GM19372 (cell line): ENCODE results near the gene CHPT1.
A peak's percentile ranks its signal among the peaks of the same experiment; 100 is the strongest.

Experiments used
- ATAC-seq: cut with Tn5 transposase; IDR thresholded peaks from one replicate; pipeline ENCODE4 v1.9.1; 2021; ENCODE audit warnings: mild to moderate bottlenecking, low read depth, moderate library complexity; ENCODE audit not compliant: unreplicated experiment

The CHPT1 gene

DNA sequence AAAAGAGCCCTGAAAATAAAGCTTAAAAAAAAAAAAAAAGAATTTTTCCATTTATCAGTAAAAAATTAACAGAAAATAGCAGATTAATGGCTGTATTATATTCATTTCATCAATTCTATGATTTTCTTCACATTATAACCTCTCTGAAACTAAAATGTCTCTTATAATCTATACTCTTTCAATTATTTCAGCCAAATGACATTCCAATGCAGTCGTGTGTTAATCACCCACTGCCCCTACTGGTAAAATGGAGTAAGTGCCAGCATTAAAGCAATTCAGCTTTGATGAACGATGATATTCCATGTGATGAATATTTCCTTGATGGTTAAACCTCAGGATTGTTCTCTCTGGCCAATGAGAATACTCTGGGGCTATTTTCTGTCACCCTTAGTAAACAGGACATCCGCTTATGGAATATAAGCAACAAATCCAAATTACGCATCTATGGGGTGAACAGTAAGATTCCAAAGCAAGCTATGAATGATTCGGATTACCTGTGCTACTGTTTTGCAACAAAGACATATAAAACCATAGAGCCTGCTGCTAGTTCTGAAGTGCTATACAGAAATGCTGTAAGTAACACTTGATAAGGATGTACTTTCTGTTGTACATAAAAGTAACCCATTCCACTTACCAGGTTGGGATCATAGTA lies 62.1 kb downstream of the CHPT1 start:
- no peak for ATAC-seq

DNA sequence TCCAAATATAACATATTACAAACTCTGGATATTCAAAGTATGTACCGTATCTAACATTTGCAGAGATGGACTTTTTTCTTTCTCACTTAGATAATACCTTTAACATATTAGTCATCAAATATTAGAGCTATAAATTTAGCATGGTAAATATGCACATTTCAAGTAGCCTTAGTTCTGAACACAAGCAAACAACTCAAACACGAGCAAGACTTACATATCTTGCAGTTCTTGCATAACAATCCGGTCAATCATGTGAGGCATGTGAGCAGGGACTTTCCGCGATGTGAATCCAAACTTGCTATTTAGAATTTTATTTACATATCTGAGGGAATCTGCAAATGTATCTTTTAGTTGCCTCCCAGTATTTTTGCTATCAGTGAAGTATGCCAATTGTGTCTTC lies 63.9 kb downstream of the CHPT1 start:
- ATAC-seq = no peak

DNA sequence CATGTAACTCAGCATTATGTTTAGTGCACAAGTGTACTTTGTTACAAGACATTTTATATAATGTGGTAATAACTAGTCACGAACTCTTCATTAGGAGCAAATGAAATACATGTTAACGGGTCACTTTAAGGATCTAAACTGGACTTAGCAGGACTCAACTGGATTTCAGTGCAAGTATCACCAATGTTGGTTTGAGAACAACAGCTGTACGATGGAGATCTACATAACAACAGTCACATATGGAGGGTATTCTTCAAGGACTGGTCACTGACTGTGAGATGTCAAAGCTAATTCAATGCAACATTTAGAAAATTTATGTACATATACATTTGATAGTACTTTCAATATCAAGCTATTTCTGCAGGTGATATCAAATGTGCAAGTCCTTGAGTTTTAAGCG lies 64.3 kb downstream of the CHPT1 start:
- ATAC-seq = no peak

DNA sequence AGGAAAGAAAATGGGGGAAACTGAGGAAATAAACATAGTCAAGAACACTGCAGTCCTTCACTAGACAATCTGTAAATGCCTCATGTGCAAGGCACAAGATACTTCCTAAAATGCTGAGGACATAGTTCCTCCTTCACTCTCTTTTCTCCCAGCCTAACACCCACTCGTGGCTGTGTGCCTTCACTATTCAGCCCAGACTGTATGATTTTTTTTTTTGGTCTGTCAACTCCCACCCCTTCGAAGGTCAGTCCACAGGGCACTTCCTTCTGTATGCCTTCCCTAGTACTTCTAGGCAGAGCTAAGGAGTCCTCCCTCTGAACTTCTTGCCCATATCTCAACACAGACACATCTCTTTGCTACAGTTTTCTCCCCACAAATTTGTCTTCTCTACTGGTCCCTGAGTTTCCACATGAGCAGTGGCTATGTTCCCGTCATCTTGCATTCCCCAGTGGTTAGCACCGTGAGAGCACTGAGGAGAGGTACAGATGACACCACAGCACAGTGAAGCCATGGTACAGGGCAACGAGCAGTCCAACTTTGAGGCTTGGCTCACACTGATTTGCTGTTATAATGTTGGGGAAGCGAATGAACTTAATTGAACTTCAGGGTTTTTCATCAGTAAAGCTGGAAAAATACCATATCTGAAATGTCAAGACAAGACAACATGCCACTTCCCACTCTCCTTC lies 65.9 kb downstream of the CHPT1 start:
- no peak for ATAC-seq

- no peak for ATAC-seq
These were observed 66.8 kb downstream of the CHPT1 start for GRCh38 chr12:101764051-101764792.

GRCh38 chr12:101767537-101767936 lies 70.1 kb downstream of the CHPT1 start:
- no peak for ATAC-seq

DNA sequence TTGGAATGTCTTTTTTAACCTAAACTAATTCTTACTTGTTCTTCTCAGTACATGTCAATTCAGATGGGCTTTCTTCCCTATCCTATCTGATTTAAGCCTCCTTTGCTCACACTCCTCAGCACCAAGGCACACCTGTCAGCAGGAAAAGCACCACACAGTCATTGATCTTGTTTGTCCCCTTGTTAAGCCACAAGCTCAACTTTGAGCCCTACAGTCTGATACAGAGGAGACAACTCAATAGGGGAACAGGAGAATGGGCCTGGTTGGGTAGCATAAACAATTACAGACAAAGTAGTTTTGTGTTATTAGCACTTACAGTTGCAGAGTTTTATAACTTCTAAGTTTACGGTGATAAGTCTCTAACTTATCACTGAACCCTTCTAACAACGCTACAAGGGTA lies 71.3 kb downstream of the CHPT1 start:
- no peak for ATAC-seq

GRCh38 chr12:101769865-101770264 lies 72.4 kb downstream of the CHPT1 start:
- no peak for ATAC-seq

DNA sequence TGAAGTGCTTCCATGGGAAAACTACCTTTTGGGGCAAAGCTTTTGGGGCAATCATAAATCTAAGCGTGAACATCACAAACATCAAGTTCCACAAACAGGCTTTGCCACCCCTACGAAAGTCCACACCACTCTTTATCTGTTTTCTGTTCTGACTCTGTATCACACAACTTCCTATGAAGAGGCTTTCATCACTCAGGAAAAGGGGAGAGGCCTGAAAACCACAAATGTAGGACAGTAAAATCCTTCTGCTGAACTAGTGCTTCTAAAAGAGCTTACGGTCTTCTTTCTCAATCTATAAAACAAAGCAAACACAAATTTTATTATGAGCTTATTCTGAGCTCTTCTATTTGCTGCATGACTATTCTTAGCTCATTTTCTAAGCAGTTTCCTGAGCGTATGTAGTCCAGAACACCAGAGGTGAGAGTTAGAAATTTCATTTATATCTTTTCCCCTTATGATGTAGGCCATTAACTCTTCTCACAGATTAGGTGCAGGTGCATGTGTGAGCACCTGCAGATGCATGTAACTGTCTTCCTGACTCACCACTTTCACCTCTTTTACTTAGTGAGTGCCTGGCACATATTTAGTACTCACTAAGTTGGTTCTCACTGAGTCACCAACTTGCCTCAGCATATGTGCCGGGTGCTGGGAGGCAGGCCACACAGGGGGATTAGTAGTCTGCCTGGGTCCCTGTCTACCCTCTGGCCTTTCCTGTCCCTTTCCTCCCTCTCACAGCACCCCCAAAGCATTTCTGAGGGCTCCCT lies 74.8 kb downstream of the CHPT1 start:
- no peak for ATAC-seq

DNA sequence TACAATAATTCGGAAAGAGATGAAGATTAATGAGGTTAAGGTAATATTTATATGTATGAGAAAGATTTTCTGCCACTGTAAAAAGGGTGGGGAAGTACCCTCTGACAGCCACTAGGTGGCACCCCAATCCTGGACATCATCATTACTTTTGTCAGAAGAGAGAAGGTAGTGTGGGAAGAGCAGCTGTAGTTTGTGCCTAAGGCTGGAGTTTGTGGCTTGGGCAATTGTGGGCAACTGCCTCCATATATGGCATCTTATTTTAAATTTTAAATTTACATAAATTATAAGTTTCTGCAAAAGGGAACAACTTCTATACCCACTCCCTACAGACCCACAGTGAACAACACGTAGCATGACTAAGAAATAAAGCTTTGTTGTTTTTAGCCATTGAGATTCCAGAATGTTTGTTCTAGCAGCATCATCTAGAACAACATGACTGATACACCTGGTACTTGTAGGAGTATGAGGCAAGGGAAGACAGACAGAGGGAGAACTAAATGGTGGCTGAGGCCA lies 76.3 kb downstream of the CHPT1 start:
- peak; percentile 80 for ATAC-seq

GRCh38 chr12:101775816-101776215 lies 78.4 kb downstream of the CHPT1 start:
- ATAC-seq = no peak

DNA sequence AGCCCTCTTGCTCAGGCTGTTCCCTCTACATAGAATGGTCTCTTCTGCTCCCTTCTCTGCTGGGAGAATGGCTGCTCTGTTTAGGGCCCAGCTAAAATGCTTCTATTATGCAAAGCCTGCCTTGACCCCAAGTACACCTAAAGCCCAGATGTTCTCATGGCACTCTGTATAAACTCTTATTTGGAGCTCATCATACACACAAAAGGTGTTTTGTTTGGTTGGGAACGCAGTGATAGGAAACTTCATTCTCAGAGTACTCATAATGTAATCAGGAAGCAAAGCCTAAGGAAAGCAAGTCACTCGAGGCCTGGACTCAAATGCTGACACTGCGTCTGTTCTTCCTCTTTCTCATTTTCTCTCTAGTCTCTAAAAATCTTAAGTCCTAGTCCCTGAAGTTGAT lies 80.0 kb downstream of the CHPT1 start:
- ATAC-seq = no peak

GRCh38 chr12:101777978-101778377 lies 80.5 kb downstream of the CHPT1 start:
- ATAC-seq = no peak
